Fibroblast of mammary gland (primary cell): Measurements from ENCODE around the gene CLEC2A.
A peak's percentile ranks its signal among the peaks of the same experiment; 100 is the strongest.

Experiments used
- DNase-seq: peaks from one replicate; pipeline ENCODE4 v3.0.0-alpha.2; 2010; ENCODE audit warnings: low read depth
- H3K4me3 ChIP-seq: 2 replicates; pipeline ENCODE4 v1.5.1; 2011; ENCODE audit warnings: low read depth, mild to moderate bottlenecking, low read length, moderate library complexity; ENCODE audit not compliant: control insufficient read depth
- CTCF ChIP-seq: conservative IDR thresholded peaks from 2 replicates; pipeline ENCODE4 v1.5.1; 2011; ENCODE audit warnings: low read depth, low read length, inconsistent platforms; ENCODE audit not compliant: control insufficient read depth, insufficient read depth

CLEC2A gene

GRCh38 chr12:9948606-9949296 is 16.6 kb upstream of the CLEC2A start:
- no peak for TF ChIP-seq CTCF
- DNase-seq = no peak
- H3K4me3 ChIP-seq = no peak overlapping the region

GRCh38 chr12:9947674-9948073 is 15.5 kb upstream of the CLEC2A start:
- no peak for TF ChIP-seq CTCF
- no peak for DNase-seq
- H3K4me3 ChIP-seq = no peak overlapping the region

- no peak overlapping the region for H3K4me3 ChIP-seq
- no peak for DNase-seq
- TF ChIP-seq CTCF = no peak
These were observed 12.2 kb upstream of the CLEC2A start for GRCh38 chr12:9944391-9944790.

GRCh38 chr12:9943240-9943639 is 11.1 kb upstream of the CLEC2A start:
- TF ChIP-seq CTCF = no peak
- H3K4me3 ChIP-seq = no peak overlapping the region
- DNase-seq = peak; percentile 8

GRCh38 chr12:9941838-9942237 is 9.7 kb upstream of the CLEC2A start:
- DNase-seq = no peak
- TF ChIP-seq CTCF = no peak
- no peak overlapping the region for H3K4me3 ChIP-seq

- TF ChIP-seq CTCF = peak; percentile 22
- peak; percentile 5 for DNase-seq
- no peak overlapping the region for H3K4me3 ChIP-seq
These were observed 8.2 kb upstream of the CLEC2A start for GRCh38 chr12:9940375-9940774.

GRCh38 chr12:9936591-9936990 is 4.4 kb upstream of the CLEC2A start:
- H3K4me3 ChIP-seq = no peak overlapping the region
- no peak for TF ChIP-seq CTCF

More at GRCh38 chr12:9936591-9936990, 4.4 kb upstream of the CLEC2A start:
- no peak for DNase-seq
